ENCODE data around the gene PRPH2. TPM values are rescaled to one million over a fixed set of nuclear protein-coding genes. Genes with fewer than 3 reads are reported as not detected.
A peak's percentile ranks its signal among the peaks of the same experiment; 100 is the strongest.

Gene PRPH2
- total and polyA plus RNA-seq, 2 experiments from 2014 or later = not detected

- Histone ChIP-seq H3K4me3 (no peak overlapping the region), H4K20me1 (ENCODE audit: insufficient read depth, poor library complexity, severe bottlenecking) (no peaks in the 10 kb centered on the region), H3K27me3 (no peaks in the 10 kb centered on the region), H3K27ac (peak overlapping the region; percentile 41), H3K9me3 (ENCODE audit: low read depth) (no peaks in the 10 kb centered on the region), H3K4me1 (ENCODE audit: insufficient read depth) (no peaks in the 10 kb centered on the region), H3K9me2 (replicated peaks; ENCODE audit: insufficient read depth) (no peaks in the 10 kb centered on the region), H3K36me3 (replicated peaks; ENCODE audit: insufficient read depth, low read depth) (no peaks in the 10 kb centered on the region), H3K79me2 (no peaks in the 10 kb centered on the region), H2AFZ (no peak overlapping the region), H3K4me2 (no peak overlapping the region)
- DNase-seq (ENCODE audit: low spot score) = no peak
- TF ChIP-seq EZH2 (IDR thresholded peaks at IDR 0.05; ENCODE audit: borderline replicate concordance) = no peak
- no peak for TF ChIP-seq CTCF (IDR thresholded peaks at IDR 0.05; ENCODE audit: poor library complexity)
- TF ChIP-seq EZH2phosphoT487 (IDR thresholded peaks at IDR 0.05; ENCODE audit: low read depth, severe bottlenecking, unreplicated experiment) = no peak
- WGBS (ENCODE audit: low lambda C conversion rate, missing lambda C conversion rate) = 67% methylated on average over 3 of the region's 3 CpGs
Observed at GRCh38 chr6:42762426-42762859, 40.0 kb upstream of the PRPH2 start.

GRCh38 chr6:42761287-42762067 lies 39.1 kb upstream of the PRPH2 start:
- peak overlapping the region; percentile 28 for H3K27ac ChIP-seq
- no peaks in the 10 kb centered on the region for H4K20me1 ChIP-seq (ENCODE audit: insufficient read depth, poor library complexity, severe bottlenecking)
- no peaks in the 10 kb centered on the region for H3K27me3 ChIP-seq
- no peaks in the 10 kb centered on the region for H3K9me3 ChIP-seq (ENCODE audit: low read depth)
- H3K79me2 ChIP-seq = no peaks in the 10 kb centered on the region
- TF ChIP-seq CTCF (IDR thresholded peaks at IDR 0.05; ENCODE audit: poor library complexity) (no peak), EZH2 (IDR thresholded peaks at IDR 0.05; ENCODE audit: borderline replicate concordance) (no peak), EZH2phosphoT487 (IDR thresholded peaks at IDR 0.05; ENCODE audit: low read depth, severe bottlenecking, unreplicated experiment) (no peak)
- no peaks in the 10 kb centered on the region for H3K9me2 ChIP-seq (replicated peaks; ENCODE audit: insufficient read depth)
- H3K4me3 ChIP-seq = no peak overlapping the region
- H3K4me1 ChIP-seq (ENCODE audit: insufficient read depth) = no peaks in the 10 kb centered on the region
- no peaks in the 10 kb centered on the region for H3K36me3 ChIP-seq (replicated peaks; ENCODE audit: insufficient read depth, low read depth)
- H3K4me2 ChIP-seq = no peak overlapping the region
- DNase-seq (ENCODE audit: low spot score) = no peak
- 86% methylated on average over 8 of the region's 8 CpGs for WGBS (ENCODE audit: low lambda C conversion rate, missing lambda C conversion rate)
- H2AFZ ChIP-seq = no peak overlapping the region

GRCh38 chr6:42758756-42759430 lies 36.5 kb upstream of the PRPH2 start:
- Histone ChIP-seq H2AFZ (no peak overlapping the region), H3K27ac (no peak overlapping the region), H3K36me3 (replicated peaks; ENCODE audit: insufficient read depth, low read depth) (no peaks in the 10 kb centered on the region), H4K20me1 (ENCODE audit: insufficient read depth, poor library complexity, severe bottlenecking) (no peaks in the 10 kb centered on the region), H3K27me3 (no peaks in the 10 kb centered on the region), H3K4me2 (no peak overlapping the region), H3K79me2 (no peaks in the 10 kb centered on the region), H3K9me3 (ENCODE audit: low read depth) (no peaks in the 10 kb centered on the region), H3K4me1 (ENCODE audit: insufficient read depth) (no peaks in the 10 kb centered on the region), H3K4me3 (no peak overlapping the region), H3K9me2 (replicated peaks; ENCODE audit: insufficient read depth) (no peaks in the 10 kb centered on the region)
- no peak for TF ChIP-seq CTCF (IDR thresholded peaks at IDR 0.05; ENCODE audit: poor library complexity)
- TF ChIP-seq EZH2phosphoT487 (IDR thresholded peaks at IDR 0.05; ENCODE audit: low read depth, severe bottlenecking, unreplicated experiment) = no peak
- TF ChIP-seq EZH2 (IDR thresholded peaks at IDR 0.05; ENCODE audit: borderline replicate concordance) = no peak
- no peak for DNase-seq (ENCODE audit: low spot score)
- WGBS (ENCODE audit: low lambda C conversion rate, missing lambda C conversion rate) = 80% methylated on average over 3 of the region's 3 CpGs
